ENCODE results near the gene BRD7.

BRD7 gene

GRCh38 chr16:50289950-50290764 is 78.6 kb downstream of the BRD7 start:
- no peak for DNase-seq (ENCODE audit: low read depth in 2 of 2)

GRCh38 chr16:50288920-50289319 is 79.9 kb downstream of the BRD7 start:
- DNase-seq (ENCODE audit: low read depth in 2 of 2): no peak

GRCh38 chr16:50288026-50288425 is 80.8 kb downstream of the BRD7 start:
- DNase-seq (ENCODE audit: low read depth in 2 of 2): no peak

- no peak for DNase-seq (ENCODE audit: low read depth in 2 of 2)
Measured at GRCh38 chr16:50286681-50287080, 82.1 kb downstream of the BRD7 start.

GRCh38 chr16:50285406-50286003 is 83.3 kb downstream of the BRD7 start:
- DNase-seq (ENCODE audit: low read depth in 2 of 2): no peak

- no peak for DNase-seq (ENCODE audit: low read depth in 2 of 2)
Measured at GRCh38 chr16:50284131-50284911, 84.5 kb downstream of the BRD7 start.

GRCh38 chr16:50282955-50283631 is 85.7 kb downstream of the BRD7 start:
- DNase-seq (ENCODE audit: low read depth in 2 of 2): no peak

GRCh38 chr16:50282010-50282538 is 86.7 kb downstream of the BRD7 start:
- no peak for DNase-seq (ENCODE audit: low read depth in 2 of 2)

GRCh38 chr16:50281391-50282009 is 87.3 kb downstream of the BRD7 start:
- no peak for DNase-seq (ENCODE audit: low read depth in 2 of 2)

- no peak for DNase-seq (ENCODE audit: low read depth in 2 of 2)
Measured at GRCh38 chr16:50280932-50281331, 87.9 kb downstream of the BRD7 start.

- no peak for DNase-seq (ENCODE audit: low read depth in 2 of 2)
Measured at GRCh38 chr16:50279504-50279865, 89.3 kb downstream of the BRD7 start.

GRCh38 chr16:50278251-50278650 is 90.5 kb downstream of the BRD7 start:
- no peak for DNase-seq (ENCODE audit: low read depth in 2 of 2)

- no peak for DNase-seq (ENCODE audit: low read depth in 2 of 2)
Measured at GRCh38 chr16:50276801-50277555, 91.8 kb downstream of the BRD7 start.

GRCh38 chr16:50276326-50276640 is 92.5 kb downstream of the BRD7 start:
- DNase-seq (ENCODE audit: low read depth in 2 of 2): no peak

GRCh38 chr16:50275428-50276325 is 93.1 kb downstream of the BRD7 start:
- DNase-seq (ENCODE audit: low read depth in 2 of 2): no peak

- DNase-seq (ENCODE audit: low read depth in 2 of 2): no peak
Measured at GRCh38 chr16:50275098-50275415, 93.7 kb downstream of the BRD7 start.

- no peak for DNase-seq (ENCODE audit: low read depth in 2 of 2)
Measured at GRCh38 chr16:50274326-50275097, 94.3 kb downstream of the BRD7 start.

GRCh38 chr16:50273888-50274325 is 94.9 kb downstream of the BRD7 start:
- DNase-seq (ENCODE audit: low read depth in 2 of 2): no peak

GRCh38 chr16:50273382-50273690 is 95.5 kb downstream of the BRD7 start:
- no peak for DNase-seq (ENCODE audit: low read depth in 2 of 2)
